UCSD-AML1 (cell line): Measurements from ENCODE around the gene CSF2.

Experiments used
- DNase-seq: peaks from one replicate; lab custom pipeline; 2025; ENCODE audit not compliant: unreplicated experiment; lab: John Stamatoyannopoulos, UW

CSF2 gene

DNA sequence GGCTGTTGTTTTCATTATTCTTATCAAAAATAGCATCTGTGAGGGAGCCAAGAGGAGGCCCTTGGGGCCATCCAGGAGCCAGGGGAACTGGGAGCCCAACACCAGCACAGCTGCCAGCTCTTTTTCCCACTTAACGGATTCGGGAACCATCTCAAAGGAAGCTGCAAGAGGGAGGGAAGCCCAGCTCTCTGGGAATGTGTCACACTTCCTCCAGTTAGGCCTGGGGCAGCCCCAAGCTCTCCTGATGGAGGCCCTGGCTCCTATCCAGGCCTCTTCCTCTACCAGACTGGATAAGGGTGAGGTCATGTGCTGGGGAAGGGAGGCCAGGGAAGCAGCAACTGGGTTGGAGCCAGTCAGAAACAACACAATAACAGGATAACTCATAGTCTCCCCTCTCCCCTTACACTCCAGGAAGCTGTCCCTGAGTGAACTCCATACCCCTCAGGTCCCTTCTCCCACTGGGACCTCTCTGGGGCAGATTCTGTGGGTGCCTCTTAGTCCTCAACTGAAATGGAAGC is 12.7 kb downstream of the CSF2 start:
- peak; percentile 42 for DNase-seq

GRCh38 chr5:132087176-132087575 is 13.6 kb downstream of the CSF2 start:
- DNase-seq = no peak

- DNase-seq = no peak
These were observed 14.1 kb downstream of the CSF2 start for GRCh38 chr5:132087661-132088060.

DNA sequence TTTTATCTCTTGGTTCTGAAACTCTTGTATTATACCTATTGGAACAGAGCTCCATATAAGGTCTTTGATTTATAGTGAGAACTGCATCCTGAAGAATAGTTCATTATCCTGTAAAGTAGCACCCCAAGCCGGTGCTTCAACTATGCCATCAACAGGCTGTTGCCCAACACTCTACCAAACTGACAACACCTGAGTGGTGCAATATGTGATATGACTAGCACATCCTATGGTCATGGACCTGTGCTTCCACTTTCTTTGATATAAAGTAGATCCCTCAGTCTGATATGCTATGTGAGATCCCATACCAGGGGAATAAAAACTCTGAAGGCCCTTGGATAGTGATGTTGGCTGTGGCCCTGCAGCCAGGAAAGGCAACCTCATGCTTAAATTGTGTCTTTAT is 15.8 kb downstream of the CSF2 start:
- no peak for DNase-seq

DNA sequence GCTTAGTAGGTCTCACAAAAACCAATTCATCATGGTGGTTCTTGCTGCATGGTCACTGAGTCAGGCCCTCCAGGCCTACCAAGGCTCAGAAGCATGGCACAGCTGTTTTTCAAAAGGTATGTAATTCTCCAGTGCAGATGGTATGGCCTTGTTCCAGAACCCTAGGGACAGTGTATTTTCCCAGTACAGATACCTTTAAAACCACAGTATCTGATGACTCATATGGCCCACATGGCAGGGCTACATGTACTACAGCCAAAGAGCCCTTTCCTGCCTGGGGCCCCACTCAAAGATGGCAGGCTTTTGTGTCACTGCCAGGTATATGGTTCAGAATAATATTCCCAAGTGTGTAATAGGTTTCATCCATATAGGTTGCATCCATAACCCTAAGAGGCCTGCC is 16.5 kb downstream of the CSF2 start:
- DNase-seq = no peak

- DNase-seq = no peak
These were observed 19.7 kb downstream of the CSF2 start for GRCh38 chr5:132093271-132093670.

DNA sequence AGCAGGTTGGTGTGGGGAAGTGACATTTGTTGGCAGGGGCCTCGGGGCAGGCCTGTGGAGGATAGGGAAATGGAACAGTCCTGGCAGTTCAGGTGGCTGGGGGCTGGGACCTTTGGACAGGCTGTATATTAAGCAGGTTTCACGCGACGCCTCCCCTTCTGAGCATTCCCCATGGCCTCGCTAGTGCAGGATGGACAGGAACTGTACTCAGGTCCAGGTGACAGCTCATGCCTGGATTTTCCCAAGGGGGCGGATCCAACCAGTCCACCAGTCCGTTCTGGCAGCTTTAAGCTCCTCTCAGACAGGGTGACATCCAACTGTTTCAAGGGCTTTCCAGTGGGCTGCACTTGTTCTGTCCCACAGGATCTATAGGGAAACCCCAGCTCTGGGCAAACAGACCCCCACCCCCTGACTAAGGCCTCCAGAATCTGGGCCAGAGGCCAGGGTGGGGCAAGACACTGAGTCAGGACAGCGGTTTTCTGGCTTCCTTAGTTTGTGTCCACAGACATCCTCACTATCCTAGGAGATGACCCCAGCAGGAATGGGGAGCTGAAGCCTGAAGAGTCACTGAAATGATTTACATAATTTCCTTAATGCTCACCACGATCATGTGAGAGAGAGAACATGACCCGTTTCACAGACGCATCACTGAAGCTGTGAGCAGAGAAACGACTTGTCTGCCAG is 20.9 kb downstream of the CSF2 start:
- no peak for DNase-seq

DNA sequence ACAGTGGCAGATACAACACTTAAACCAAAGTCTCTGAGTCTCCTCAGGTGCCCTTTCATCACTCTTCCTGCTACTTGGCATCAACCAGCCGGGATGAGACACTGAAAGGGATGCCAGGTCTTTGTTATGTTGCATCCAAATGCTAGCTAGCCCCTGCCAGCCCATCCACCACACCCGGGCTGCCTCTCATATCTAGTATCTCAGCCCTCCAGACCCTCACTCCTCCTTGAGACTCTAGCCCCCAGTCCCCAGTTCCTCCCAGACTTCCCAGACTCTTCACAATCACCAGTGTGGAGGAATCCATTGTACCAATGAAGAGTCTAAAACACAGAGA is 21.5 kb downstream of the CSF2 start:
- no peak for DNase-seq

DNA sequence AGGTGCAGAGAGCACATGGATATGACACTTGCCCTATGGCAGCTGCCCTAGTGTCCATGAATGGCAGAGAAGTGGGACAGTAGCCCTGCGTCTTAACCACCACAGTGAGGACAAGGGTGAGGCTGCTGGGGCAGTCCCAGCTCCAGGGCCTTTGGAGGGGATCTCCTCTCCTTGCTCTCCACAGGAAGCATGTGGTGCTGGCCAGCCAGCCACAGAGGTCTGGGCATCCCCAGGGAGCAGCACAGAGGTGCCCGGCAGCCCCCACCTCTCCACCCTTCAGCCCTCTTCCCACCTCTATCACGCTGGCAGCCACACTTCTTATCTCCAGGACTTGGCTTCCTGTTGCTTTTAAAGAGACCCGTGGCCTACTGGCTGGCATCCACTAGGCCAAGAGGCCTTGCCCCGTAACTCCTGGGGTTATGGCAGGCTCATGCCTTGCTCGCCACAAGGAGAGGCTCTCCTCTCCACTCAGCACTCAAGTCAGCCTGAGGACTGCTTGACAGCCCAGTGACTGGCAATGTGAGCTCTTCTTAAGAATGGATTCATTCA is 21.9 kb downstream of the CSF2 start:
- peak; percentile 76 for DNase-seq

DNA sequence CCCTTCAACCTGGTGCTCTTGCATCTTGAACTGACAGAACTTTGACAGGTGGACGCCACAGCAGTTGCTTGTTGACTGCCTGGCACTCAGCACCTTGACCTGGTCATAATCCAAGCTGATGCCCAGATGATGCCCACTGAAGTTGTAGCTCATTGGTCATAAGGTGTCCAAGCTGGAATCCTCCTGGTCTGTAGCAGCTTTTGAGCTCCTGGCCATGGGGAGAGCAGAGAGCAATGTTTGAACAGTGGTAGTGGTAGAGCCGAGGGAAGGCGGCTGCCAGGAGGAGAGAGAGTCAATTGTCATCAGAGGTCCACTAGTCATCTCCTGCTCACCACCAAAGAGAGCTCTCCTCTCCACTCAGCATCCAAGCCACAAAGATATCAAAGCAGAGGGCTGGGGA is 23.3 kb downstream of the CSF2 start:
- no peak for DNase-seq

DNA sequence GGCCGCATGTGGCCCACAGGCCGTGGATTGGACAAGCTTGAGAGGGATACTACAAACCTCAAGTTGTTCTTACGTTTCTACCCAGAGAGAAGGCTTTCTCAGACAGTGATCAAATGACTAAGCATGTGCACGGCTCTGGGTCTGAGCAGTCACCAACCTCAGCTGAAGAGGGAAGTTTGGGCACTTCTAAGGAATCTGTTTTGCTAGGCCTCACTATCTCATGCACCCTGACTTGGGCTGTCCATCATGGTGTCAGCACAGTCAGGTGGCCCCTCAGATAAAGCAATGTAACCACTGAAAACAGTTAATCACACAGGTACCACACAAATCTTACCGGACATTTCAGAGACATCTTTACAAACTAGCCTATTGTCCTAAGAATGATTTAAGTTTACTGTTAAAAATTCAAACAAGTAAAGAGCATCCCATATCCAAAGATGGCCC is 24.6 kb downstream of the CSF2 start:
- peak; percentile 35 for DNase-seq

DNA sequence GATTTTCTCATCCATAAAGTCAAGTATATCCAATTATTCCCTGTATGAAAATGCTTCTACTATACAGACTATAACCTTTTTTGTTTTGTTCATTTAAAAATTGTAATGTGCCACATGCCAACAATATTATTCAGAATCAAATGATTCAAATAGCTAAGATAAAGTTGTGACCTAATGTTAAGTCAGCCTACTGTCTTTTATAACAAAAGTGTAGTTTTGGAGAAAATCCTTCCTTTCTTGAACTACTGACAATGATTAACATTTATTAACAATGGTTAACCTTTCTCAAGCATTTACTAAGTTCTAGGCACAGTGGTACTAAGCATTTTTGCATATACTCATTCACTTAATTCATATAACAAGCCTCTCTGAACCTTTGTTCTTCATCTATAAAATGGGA is 25.0 kb downstream of the CSF2 start:
- DNase-seq = no peak

GRCh38 chr5:132099076-132099748 is 25.6 kb downstream of the CSF2 start:
- DNase-seq = no peak

DNA sequence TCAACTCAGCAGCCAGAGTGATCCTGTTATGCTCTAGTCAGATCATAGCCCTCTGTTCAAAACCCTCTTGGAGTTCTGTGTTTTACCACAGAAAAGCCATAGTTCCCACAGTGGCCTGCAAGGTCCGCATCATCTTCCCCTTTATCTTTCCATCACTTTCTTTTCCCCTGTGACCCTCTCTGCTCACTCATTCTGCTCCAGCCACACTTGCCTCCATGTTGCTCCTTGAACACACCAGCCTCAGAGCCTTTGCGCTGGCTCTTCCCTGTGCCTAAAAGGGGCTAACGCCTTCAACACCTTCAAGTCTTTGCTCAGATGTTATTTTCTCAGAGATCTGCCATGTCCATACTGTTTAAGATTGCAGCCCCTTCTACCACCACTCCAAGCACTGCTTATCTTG is 26.3 kb downstream of the CSF2 start:
- DNase-seq = no peak

DNA sequence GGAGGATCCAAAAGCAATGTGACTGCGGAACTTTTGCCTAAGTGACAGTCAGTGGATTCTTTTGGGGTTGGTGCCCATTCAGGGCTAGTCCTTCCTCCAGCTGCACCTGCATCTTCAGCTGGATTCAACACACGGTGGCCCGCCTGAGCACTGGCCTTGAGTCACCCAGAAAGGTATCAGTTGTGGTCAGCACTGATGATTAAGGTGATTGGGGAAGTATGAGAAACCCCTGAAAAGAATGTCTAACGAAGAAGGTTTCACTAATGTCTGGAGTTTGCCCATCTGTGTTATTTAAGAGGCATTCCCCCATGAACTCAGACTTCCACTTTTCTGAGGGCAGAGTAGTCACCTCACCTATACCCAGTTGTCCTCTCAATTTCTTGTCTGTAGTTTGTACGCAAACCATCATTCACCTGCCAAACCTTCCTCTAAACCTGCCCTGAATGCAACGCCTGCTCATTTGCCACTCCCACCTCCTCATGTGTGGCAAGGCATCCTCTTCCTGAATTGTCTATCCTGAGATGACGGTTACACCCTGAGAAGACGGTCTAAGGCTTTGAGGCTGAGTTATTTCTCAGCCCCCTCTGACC is 27.2 kb downstream of the CSF2 start:
- no peak for DNase-seq

DNA sequence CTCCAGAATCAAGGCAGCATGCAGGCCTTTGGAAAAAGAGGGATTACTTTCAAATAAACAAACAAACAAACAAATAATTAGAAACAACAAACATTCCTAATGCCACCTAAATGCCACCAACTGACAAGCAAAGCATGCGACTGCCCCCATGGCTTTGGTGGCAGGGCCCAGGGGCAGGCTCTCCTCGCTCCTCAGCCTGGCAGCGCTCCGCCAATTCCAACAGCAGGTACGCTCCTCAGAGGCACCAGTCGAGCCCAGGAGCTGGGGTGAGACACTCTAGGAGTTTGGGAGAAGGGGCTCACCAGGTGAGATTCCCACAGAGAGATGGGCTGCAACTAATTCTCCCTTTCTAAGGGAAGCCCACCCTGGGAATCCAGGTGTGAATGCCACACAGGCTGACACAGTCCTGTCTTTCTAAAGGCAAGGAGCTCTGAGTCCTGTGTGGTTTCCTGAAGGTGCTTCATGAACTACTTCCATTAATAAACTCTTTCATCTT is 27.8 kb downstream of the CSF2 start:
- DNase-seq = no peak

DNA sequence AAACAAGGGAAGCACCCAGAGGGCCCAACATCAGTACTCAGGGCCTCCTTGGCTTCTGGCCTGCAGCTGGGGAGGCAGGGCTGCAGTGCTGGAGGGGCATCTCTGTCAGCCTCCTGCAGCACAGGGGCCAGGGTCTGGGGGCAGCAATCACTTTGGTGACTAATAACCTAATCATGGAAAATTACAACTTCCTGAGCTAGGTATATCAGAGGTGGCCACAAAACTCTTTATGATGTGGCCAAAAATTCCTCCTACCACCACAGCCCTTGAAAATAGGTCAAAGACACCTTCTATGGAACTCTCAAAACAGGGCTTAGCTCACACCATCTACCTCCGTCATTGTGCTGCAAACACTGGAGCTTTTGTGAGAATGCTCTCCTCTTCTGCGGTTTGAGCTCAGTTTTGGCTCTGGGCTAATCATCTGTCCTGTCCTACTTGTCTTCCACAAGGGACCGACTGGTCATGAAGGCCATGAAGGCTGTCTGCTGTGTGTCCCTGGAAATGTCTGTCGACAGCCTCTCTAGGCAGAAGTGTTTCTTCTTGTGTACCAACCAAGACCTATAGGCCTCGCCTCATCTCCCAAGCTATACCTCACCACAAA is 28.6 kb downstream of the CSF2 start:
- DNase-seq = no peak

DNA sequence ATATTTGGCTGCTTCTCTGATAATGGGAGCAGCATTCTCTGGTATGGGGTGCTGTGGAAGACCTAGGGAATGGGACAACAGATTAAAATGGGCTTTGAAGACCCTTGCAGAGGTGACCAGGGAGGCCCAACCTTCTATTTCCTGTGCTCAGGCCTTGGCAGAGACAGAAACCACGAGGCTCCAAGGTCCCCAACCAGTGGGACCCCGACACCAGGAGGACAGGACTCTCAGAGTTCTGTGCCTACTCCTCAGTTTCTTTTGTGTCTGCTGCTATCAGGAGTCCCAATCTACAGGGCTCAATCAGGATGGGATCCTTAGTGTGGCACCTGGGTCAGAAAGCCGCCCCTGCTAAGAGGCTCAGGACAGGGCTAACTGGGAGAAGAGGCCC is 29.3 kb downstream of the CSF2 start:
- DNase-seq = no peak

DNA sequence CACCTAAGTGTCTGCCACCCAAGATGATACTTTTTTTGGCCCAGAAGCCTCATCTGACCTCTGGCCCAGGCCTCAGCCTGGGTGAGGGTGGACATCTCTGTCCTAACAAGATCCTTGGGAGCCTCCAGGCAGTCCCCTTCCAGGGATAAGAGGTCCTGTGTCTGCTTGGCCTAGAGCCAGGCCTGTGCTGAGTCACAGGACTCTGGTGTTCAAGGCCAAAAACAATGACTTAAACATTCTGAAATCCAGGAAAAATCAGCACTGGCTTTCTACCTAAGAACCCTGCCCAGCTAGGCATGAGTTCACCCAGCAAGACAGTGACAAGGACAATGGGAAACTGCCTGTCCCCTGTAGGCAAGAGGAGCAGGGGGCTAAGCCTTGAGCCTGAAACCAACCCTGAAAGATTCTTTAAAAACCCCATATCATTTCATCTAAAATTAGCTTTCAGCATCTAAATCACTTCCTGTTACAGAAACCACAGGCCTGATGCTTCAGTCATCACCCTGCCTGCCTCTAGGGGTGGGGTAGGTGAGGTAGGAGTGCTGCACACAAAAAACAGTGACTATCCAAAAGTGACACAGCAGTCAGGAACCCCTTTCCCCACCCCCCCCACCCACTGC is 29.9 kb downstream of the CSF2 start:
- DNase-seq = peak; percentile 60

GRCh38 chr5:132103969-132104391 is 30.4 kb downstream of the CSF2 start:
- no peak for DNase-seq

DNA sequence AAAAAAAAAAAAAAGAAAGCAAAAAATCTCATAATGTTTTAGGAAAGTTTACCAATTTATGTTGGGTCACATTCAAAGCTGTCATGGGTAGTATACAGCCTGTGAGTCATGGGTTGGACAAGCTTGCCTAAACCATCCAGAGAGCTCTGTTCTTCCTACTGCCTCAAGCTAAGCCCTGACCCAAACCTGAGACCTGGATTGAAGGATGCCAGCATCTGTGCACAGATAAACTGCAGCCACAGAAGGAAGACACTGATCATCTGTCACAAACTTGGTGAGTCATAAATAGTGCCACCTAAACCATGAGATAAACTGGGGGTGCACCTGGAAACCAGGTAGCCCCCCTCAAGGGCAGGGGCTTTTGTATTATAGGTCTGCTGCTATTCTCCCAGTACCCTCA is 31.0 kb downstream of the CSF2 start:
- no peak for DNase-seq
